ENCODE data around the gene ITPKC. TPM values are rescaled to one million over a fixed set of nuclear protein-coding genes. Genes with fewer than 3 reads are reported as not detected.

Gene ITPKC
- total and polyA plus RNA-seq, 2 experiments from 2014 or later: 5.3 to 12.6 TPM

- Mint-ChIP-seq H3K9me3 (no peaks in the 10 kb centered on the region), H3K36me3 (ENCODE audit: low read depth) (peaks cover 39% of the 10 kb centered on the region), H3K27me3 (ENCODE audit: insufficient read depth, low read depth, poor library complexity) (peaks cover 4% of the 10 kb centered on the region), H3K27ac (no peak overlapping the region), H3K4me1 (peaks cover 8% of the 10 kb centered on the region), H3K4me3 (no peak overlapping the region)
- TF ChIP-seq JUNB (IDR thresholded peaks at IDR 0.05; ENCODE audit: unreplicated experiment) (no peak), ZNF462 (CRISPR knock-in tag; IDR thresholded peaks at IDR 0.05) (no peak), STAT1 (IDR thresholded peaks at IDR 0.05; ENCODE audit: unreplicated experiment) (no peak), EZH2 (IDR thresholded peaks at IDR 0.05; ENCODE audit: low read depth, unreplicated experiment) (no peak), CTCF (conservative IDR thresholded peaks at IDR 0.05; ENCODE audit: low read depth in 2 of 2) (no peak), EZH2phosphoT487 (IDR thresholded peaks at IDR 0.05; ENCODE audit: unreplicated experiment) (no peak)
- no peaks in the 10 kb centered on the region for H3K9me2 ChIP-seq (ENCODE audit: insufficient read depth)
- no peak overlapping the region for H2AFZ ChIP-seq
- no peaks in the 10 kb centered on the region for H3F3A ChIP-seq (replicated peaks; ENCODE audit: low read depth)
- DNase-seq (ENCODE audit: low spot score) (no peak), ATAC-seq (no peak)
- peaks cover 4% of the 10 kb centered on the region; the same call in 1 of the 2 replicates for H3K4me1 ChIP-seq (ENCODE audit: insufficient read depth)
- no peak overlapping the region for H3K4me2 ChIP-seq
- no peak overlapping the region for H3K27ac ChIP-seq (ENCODE audit: low read depth)
- H3K4me3 ChIP-seq: no peak overlapping the region
- no peaks in the 10 kb centered on the region for H3K27me3 ChIP-seq (ENCODE audit: insufficient read depth)
- peaks cover 16% of the 10 kb centered on the region for H3K79me2 ChIP-seq (replicated peaks; ENCODE audit: insufficient read depth)
- H4K20me1 ChIP-seq (replicated peaks; ENCODE audit: insufficient read depth): peaks cover 6% of the 10 kb centered on the region; the same call in 1 of the 2 replicates
- 0 out of 2 replicates have a peak, but pooled peaks cover 8% of the 10 kb centered on the region for H3K36me3 ChIP-seq (ENCODE audit: insufficient read depth)
Measured at GRCh38 chr19:40724315-40724714, 7.4 kb downstream of the ITPKC start.

All from GM23338 (cell line).